A673 (cell line): ENCODE results near the gene AGBL4.

Experiments used
- EZH2 ChIP-seq: fragments of 200-600 bp; sonication (generic); IDR thresholded peaks from 2 replicates; pipeline ENCODE4 v1.6.1; 2017; ENCODE audit warnings: borderline replicate concordance, low read depth, mild to moderate bottlenecking, mixed read lengths, antibody characterized with exemption, low read length; ENCODE audit not compliant: poor library complexity, severe bottlenecking
- TF ChIP-seq, protein P1 (sequence below): fragments of 300-800, 200-600 bp; sonication (generic); conservative IDR thresholded peaks from 2 replicates; pipeline ENCODE4 v1.5.1; 2017; ENCODE audit warnings: low read depth, mild to moderate bottlenecking, antibody characterized with exemption, low read length, moderate library complexity, mixed read lengths

DNA sequence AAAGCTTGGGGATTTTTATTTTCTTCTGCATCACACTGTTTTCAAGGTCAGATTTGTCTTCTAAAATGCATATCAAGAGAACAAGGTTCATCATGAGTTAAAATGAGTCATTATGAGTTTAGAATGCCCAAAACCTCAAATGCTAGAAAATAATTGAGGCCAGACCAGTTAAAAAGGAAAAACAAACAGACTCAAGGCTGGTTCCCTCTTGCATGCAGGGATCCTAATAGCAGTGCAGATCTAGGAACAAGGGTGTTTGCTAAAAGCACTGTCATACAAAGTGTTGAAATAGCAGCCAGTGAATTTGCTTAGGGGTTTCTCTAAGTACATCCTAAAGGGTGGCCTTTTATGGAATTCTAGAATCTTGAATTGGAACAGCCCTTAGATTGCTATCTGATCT, 1262.3 kb downstream of the AGBL4 start:
- TF ChIP-seq, protein P1, sequence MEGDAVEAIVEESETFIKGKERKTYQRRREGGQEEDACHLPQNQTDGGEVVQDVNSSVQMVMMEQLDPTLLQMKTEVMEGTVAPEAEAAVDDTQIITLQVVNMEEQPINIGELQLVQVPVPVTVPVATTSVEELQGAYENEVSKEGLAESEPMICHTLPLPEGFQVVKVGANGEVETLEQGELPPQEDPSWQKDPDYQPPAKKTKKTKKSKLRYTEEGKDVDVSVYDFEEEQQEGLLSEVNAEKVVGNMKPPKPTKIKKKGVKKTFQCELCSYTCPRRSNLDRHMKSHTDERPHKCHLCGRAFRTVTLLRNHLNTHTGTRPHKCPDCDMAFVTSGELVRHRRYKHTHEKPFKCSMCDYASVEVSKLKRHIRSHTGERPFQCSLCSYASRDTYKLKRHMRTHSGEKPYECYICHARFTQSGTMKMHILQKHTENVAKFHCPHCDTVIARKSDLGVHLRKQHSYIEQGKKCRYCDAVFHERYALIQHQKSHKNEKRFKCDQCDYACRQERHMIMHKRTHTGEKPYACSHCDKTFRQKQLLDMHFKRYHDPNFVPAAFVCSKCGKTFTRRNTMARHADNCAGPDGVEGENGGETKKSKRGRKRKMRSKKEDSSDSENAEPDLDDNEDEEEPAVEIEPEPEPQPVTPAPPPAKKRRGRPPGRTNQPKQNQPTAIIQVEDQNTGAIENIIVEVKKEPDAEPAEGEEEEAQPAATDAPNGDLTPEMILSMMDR = no peak
- no peak for TF ChIP-seq EZH2
